ENCODE data around the gene XPO6.
"Not testable (repeated sequence)": the region's sequence is repeated elsewhere in the genome, so short reads cannot be mapped to it uniquely, and the experiment has no call there.

Gene XPO6

GRCh38 chr16:28121527-28121926, 90.2 kb downstream of the XPO6 start:
- TF ChIP-seq CTCF (IDR thresholded peaks at IDR 0.05; ENCODE audit: low read depth, low read length, missing control alignments) = no peak
- no peak overlapping the region for H3K4me3 ChIP-seq (replicated peaks; ENCODE audit: low read depth, low read length)
- no peak for DNase-seq (ENCODE audit: extremely low read depth, low read depth)

DNA sequence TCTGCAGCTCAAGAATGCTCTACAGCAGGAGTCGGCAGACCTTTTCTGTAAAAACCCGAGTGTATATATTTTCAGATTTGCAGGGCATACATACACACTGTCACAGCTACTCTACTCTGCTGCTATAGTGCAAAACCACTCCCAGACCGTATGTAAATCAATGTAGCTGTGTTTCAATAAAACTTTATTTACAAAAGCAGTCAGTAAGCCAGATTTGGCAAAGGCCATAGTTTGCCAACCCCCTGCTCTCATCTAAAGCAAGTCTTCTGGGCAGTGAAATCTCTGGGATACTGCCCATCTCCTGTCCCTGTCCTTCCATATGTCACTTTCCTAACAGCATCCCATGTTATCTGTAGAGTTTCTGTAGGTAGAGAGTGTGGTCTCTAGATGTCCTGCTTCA, 91.0 kb downstream of the XPO6 start:
- no peak for TF ChIP-seq CTCF (IDR thresholded peaks at IDR 0.05; ENCODE audit: low read depth, low read length, missing control alignments)
- no peak overlapping the region for H3K4me3 ChIP-seq (replicated peaks; ENCODE audit: low read depth, low read length)
- DNase-seq (ENCODE audit: extremely low read depth, low read depth) = no peak

DNA sequence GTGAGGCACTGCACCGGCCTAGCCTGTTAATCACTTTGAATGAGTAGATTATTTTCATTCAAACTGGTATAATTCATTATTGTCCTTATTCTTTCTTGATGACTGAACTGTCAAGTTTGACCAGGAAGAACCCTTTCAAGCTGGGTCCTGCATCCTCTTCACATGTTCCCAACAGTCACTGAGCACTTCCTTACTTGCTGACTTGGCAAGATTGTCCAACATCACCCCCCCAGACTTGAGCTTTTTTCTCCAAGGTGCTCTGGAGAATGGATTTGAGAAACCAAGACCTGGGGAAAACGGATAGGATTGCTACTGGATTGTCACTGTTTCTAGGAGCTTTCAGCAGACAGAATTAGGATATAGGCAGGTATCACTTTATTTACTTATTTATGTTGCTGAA, 93.1 kb downstream of the XPO6 start:
- no peak for DNase-seq (ENCODE audit: extremely low read depth, low read depth)
- no peak overlapping the region for H3K4me3 ChIP-seq (replicated peaks; ENCODE audit: low read depth, low read length)
- no peak for TF ChIP-seq CTCF (IDR thresholded peaks at IDR 0.05; ENCODE audit: low read depth, low read length, missing control alignments)

GRCh38 chr16:28117168-28117565, 94.6 kb downstream of the XPO6 start:
- H3K4me3 ChIP-seq (replicated peaks; ENCODE audit: low read depth, low read length) = no peak overlapping the region
- DNase-seq (ENCODE audit: extremely low read depth, low read depth) = no peak
- no peak for TF ChIP-seq CTCF (IDR thresholded peaks at IDR 0.05; ENCODE audit: low read depth, low read length, missing control alignments)

- not testable (repeated sequence) for DNase-seq (ENCODE audit: extremely low read depth, low read depth); H3K4me3 ChIP-seq (replicated peaks; ENCODE audit: low read depth, low read length)
Measured at GRCh38 chr16:28115866-28116265, 95.9 kb downstream of the XPO6 start.

DNA sequence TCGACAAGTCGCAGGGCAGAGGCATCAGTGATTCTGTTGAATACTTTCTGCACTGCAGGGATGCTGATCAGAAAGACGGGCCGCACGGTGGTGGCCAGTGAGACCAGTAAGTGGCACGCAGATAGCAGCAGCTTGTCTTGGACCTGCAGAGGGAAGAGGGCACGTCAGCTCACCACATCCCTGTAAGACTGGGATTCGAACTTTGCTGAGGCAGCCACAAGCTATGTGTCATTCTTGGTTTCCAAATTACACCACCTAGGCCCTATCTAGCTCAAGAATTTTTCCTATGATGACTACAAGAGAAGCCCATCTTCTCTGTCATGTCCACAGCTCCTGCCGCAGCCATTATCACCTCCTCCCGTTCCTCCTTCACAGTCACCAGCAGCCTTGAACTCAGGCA, 98.9 kb downstream of the XPO6 start:
- DNase-seq (ENCODE audit: extremely low read depth, low read depth) = no peak
- TF ChIP-seq CTCF (IDR thresholded peaks at IDR 0.05; ENCODE audit: low read depth, low read length, missing control alignments) = no peak
- no peak overlapping the region for H3K4me3 ChIP-seq (replicated peaks; ENCODE audit: low read depth, low read length)

- H3K4me3 ChIP-seq (replicated peaks; ENCODE audit: low read depth, low read length) = no peak overlapping the region
- no peak for TF ChIP-seq CTCF (IDR thresholded peaks at IDR 0.05; ENCODE audit: low read depth, low read length, missing control alignments)
- no peak for DNase-seq (ENCODE audit: extremely low read depth, low read depth)
Measured at GRCh38 chr16:28110977-28111376, 100.8 kb downstream of the XPO6 start.
